SU-DHL-6 (cell line): Measurements from ENCODE around the gene MACF1.

Experiments used
- H2AFZ ChIP-seq: fragments of 200-600 bp; sonication (generic); 2 replicates; pipeline ENCODE4 v1.6.1; 2014; ENCODE audit warnings: low read depth, mild to moderate bottlenecking, moderate library complexity, mixed read lengths, antibody characterized with exemption, low read length; ENCODE audit not compliant: severe bottlenecking
- H3F3A ChIP-seq: fragments of 200-600 bp; shearing (Covaris generic); 2 replicates; pipeline ENCODE4 v1.6.0; 2016; ENCODE audit warnings: antibody characterized with exemption, mild to moderate bottlenecking; ENCODE audit not compliant: insufficient read depth
- H3K27ac ChIP-seq: fragments of 200-600 bp; sonication (generic); 2 replicates; pipeline ENCODE4 v1.5.1; 2016; ENCODE audit warnings: low read depth, mild to moderate bottlenecking, low read length, moderate library complexity, mixed read lengths
- H3K27me3 ChIP-seq: fragments of 200-600 bp; sonication (generic), shearing (Covaris generic); 2 replicates; pipeline ENCODE4 v1.6.0; 2014; ENCODE audit warnings: mild to moderate bottlenecking, low read length
- H3K36me3 ChIP-seq: fragments of 200-600 bp; sonication (generic); 2 replicates; pipeline ENCODE4 v1.6.1; 2014; ENCODE audit warnings: mild to moderate bottlenecking, low read length, mixed read lengths
- H3K4me2 ChIP-seq: fragments of 300-600, 200-600 bp; shearing (Covaris generic), sonication (generic); 2 replicates; pipeline ENCODE4 v1.6.0; 2014; ENCODE audit warnings: low read length, low read depth, mild to moderate bottlenecking; ENCODE audit not compliant: poor library complexity, severe bottlenecking
- H3K4me3 ChIP-seq: fragments of 200-600 bp; sonication (generic); 2 replicates; pipeline ENCODE4 v1.5.1; 2014; ENCODE audit warnings: antibody characterized with exemption, low read length, mild to moderate bottlenecking, mixed read lengths; ENCODE audit not compliant: insufficient read depth, poor library complexity, severe bottlenecking
- H3K79me2 ChIP-seq: fragments of 200-600 bp; sonication (generic); 2 replicates; pipeline ENCODE4 v1.6.1; 2014; ENCODE audit warnings: mild to moderate bottlenecking, low read length, moderate library complexity; ENCODE audit not compliant: insufficient read depth
- H3K9ac ChIP-seq: fragments of 200-600 bp; sonication (generic); 2 replicates; pipeline ENCODE4 v1.7.0; 2014; ENCODE audit warnings: mild to moderate bottlenecking, low read length
- H3K9me2 ChIP-seq: fragments of 200-600 bp; sonication (generic); replicated peaks from 2 replicates; pipeline ENCODE4 v1.6.1; 2014; ENCODE audit warnings: low read length; ENCODE audit not compliant: insufficient read depth
- H3K9me3 ChIP-seq: fragments of 200-600 bp; sonication (generic); 2 replicates; pipeline ENCODE4 v1.6.1; 2014; ENCODE audit warnings: low read length, mixed read lengths; ENCODE audit not compliant: insufficient read depth
- H4K20me1 ChIP-seq: fragments of 200-600 bp; sonication (generic); 2 replicates; pipeline ENCODE4 v1.6.1; 2014; ENCODE audit warnings: low read depth, mild to moderate bottlenecking, antibody characterized with exemption, low read length, moderate library complexity, mixed read lengths
- CTCF ChIP-seq: fragments of 200-600 bp; sonication (generic); IDR thresholded peaks from one replicate; pipeline ENCODE4 v1.5.1; 2017; ENCODE audit warnings: antibody characterized with exemption, mild to moderate bottlenecking, low read length, moderate library complexity; ENCODE audit not compliant: insufficient read depth, poor library complexity, severe bottlenecking
- EZH2phosphoT487 ChIP-seq: fragments of 200-600 bp; sonication (generic), shearing (Covaris generic); conservative IDR thresholded peaks from 2 replicates; pipeline ENCODE4 v1.6.1; 2018; ENCODE audit warnings: mild to moderate bottlenecking, antibody characterized with exemption, low read length, moderate library complexity, mixed read lengths

Gene MACF1

GRCh38 chr1:39332828-39333227 lies 128.3 kb downstream of the MACF1 start:
- H3K27ac ChIP-seq: no peak overlapping the region
- no peaks in the 10 kb centered on the region for H3K9me2 ChIP-seq
- H3K9me3 ChIP-seq: no peaks in the 10 kb centered on the region
- no peaks in the 10 kb centered on the region for H3K79me2 ChIP-seq
- 0 out of 2 replicates have a peak, but pooled peaks cover 3% of the 10 kb centered on the region for H3F3A ChIP-seq
- no peak overlapping the region for H3K9ac ChIP-seq
- no peaks in the 10 kb centered on the region for H4K20me1 ChIP-seq
- H3K36me3 ChIP-seq: peaks cover 15% of the 10 kb centered on the region; the same call in 1 of the 2 replicates
- no peak overlapping the region for H3K4me3 ChIP-seq
- TF ChIP-seq EZH2phosphoT487 (no peak), CTCF (no peak)
- no peaks in the 10 kb centered on the region for H3K27me3 ChIP-seq
- no peak overlapping the region for H2AFZ ChIP-seq
- no peak overlapping the region for H3K4me2 ChIP-seq

- H3K9me3 ChIP-seq: no peaks in the 10 kb centered on the region
- no peak overlapping the region for H3K4me2 ChIP-seq
- H3K9ac ChIP-seq: no peak overlapping the region
- H2AFZ ChIP-seq: no peak overlapping the region
- H3K36me3 ChIP-seq: peaks cover 17% of the 10 kb centered on the region; the same call in 1 of the 2 replicates
- no peak overlapping the region for H3K4me3 ChIP-seq
- H4K20me1 ChIP-seq: no peaks in the 10 kb centered on the region
- no peak overlapping the region for H3K27ac ChIP-seq
- H3K9me2 ChIP-seq: no peaks in the 10 kb centered on the region
- 0 out of 2 replicates have a peak, but pooled peaks cover 3% of the 10 kb centered on the region for H3F3A ChIP-seq
- TF ChIP-seq EZH2phosphoT487: no peak
- no peak for TF ChIP-seq CTCF
- no peaks in the 10 kb centered on the region for H3K79me2 ChIP-seq
- no peaks in the 10 kb centered on the region for H3K27me3 ChIP-seq
Observed at GRCh38 chr1:39333296-39333695, 128.8 kb downstream of the MACF1 start.

- H3K79me2 ChIP-seq: no peaks in the 10 kb centered on the region
- no peak overlapping the region for H3K4me2 ChIP-seq
- no peaks in the 10 kb centered on the region for H4K20me1 ChIP-seq
- no peak overlapping the region for H3K4me3 ChIP-seq
- H3K9ac ChIP-seq: no peak overlapping the region
- 0 out of 2 replicates have a peak, but pooled peaks cover 3% of the 10 kb centered on the region for H3F3A ChIP-seq
- H3K9me3 ChIP-seq: no peaks in the 10 kb centered on the region
- H3K36me3 ChIP-seq: peaks cover 16% of the 10 kb centered on the region
- no peak overlapping the region for H3K27ac ChIP-seq
- H3K9me2 ChIP-seq: no peaks in the 10 kb centered on the region
- no peak overlapping the region for H2AFZ ChIP-seq
- no peaks in the 10 kb centered on the region for H3K27me3 ChIP-seq
- TF ChIP-seq EZH2phosphoT487: no peak
- no peak for TF ChIP-seq CTCF
Observed at GRCh38 chr1:39335216-39335615, 130.7 kb downstream of the MACF1 start.
